SK-N-SH (cell line): Measurements from ENCODE around the gene DAB1. TPM values are rescaled to one million over a fixed set of nuclear protein-coding genes. Genes with fewer than 3 reads are reported as not detected.

ENCODE experiments used
- CTCF ChIA-PET: fragments of 300-600, 350-600 bp; formaldehyde crosslinking; extraction: SDS; loops from one replicate; lab custom pipeline; 2021; lab: Yijun Ruan, JAX
- POLR2A ChIA-PET: fragments of 350-600 bp; sonication (Branson Sonifier 250); formaldehyde crosslinking; extraction: SDS; loops from one replicate; lab custom pipeline; 2020; ENCODE audit warnings: antibody characterized with exemption, inconsistent platforms; lab: Yijun Ruan, JAX
- DNase-seq: peaks from one replicate; pipeline ENCODE4 v3.0.0; 2012
- H2AFZ ChIP-seq: fragments of 200-600 bp; sonication (generic); 2 replicates; pipeline ENCODE4 v1.8.1; 2016; ENCODE audit warnings: antibody characterized with exemption, mild to moderate bottlenecking, low read depth
- H3F3A ChIP-seq: fragments of 200-600 bp; sonication (generic); replicated peaks from 2 replicates; pipeline ENCODE3; 2016; ENCODE audit warnings: antibody characterized with exemption, mild to moderate bottlenecking; ENCODE audit not compliant: insufficient read depth
- H3K27ac ChIP-seq, 2 experiments: fragments of 200-500 bp in 1 of 2; fragments of 200-600 bp in 1 of 2; sonication (Bioruptor generic) in 1 of 2; sonication (generic), shearing (Covaris generic) in 1 of 2; 2 replicates each; pipeline versions ENCODE4 v1.5.1 to v1.6.1; 2014 to 2016; ENCODE audit warnings: low read depth in 2 of 2, inconsistent platforms in 1 of 2, low read length in 1 of 2, mild to moderate bottlenecking in 1 of 2, mixed read lengths in 1 of 2
- H3K27me3 ChIP-seq: fragments of 200-600 bp; sonication (generic), shearing (Covaris generic); 2 replicates; pipeline ENCODE4 v1.6.1; 2016; ENCODE audit warnings: mixed run types; ENCODE audit not compliant: insufficient read depth
- H3K36me3 ChIP-seq, 2 experiments: fragments of 200-500 bp in 1 of 2; fragments of 200-600 bp in 1 of 2; sonication (Bioruptor generic) in 1 of 2; sonication (generic) in 1 of 2; replicated peaks in 1 of 2; 2 replicates each; pipeline versions ENCODE3 to v1.5.1; 2014 to 2016; ENCODE audit warnings: low read length in 1 of 2, mild to moderate bottlenecking in 1 of 2; ENCODE audit not compliant: insufficient read depth in 2 of 2, control insufficient read depth in 1 of 2
- H3K4me1 ChIP-seq, 2 experiments: fragments of 200-500 bp in 1 of 2; fragments of 200-600 bp in 1 of 2; sonication (Bioruptor generic) in 1 of 2; sonication (generic), shearing (Covaris generic) in 1 of 2; 2 replicates each; pipeline versions ENCODE4 v1.5.1 to v1.6.1; 2014 to 2016; ENCODE audit warnings: low read depth in 1 of 2, low read length in 1 of 2, mixed run types in 1 of 2; ENCODE audit not compliant: insufficient read depth in 2 of 2, control insufficient read depth in 1 of 2
- H3K4me2 ChIP-seq: fragments of 200-600 bp; sonication (generic), shearing (Covaris generic); 2 replicates; pipeline ENCODE4 v1.6.1; 2017; ENCODE audit warnings: mixed run types
- H3K4me3 ChIP-seq, 2 experiments: fragments of 200-500 bp in 1 of 2; fragments of 200-600 bp in 1 of 2; sonication (Bioruptor generic) in 1 of 2; sonication (generic), shearing (Covaris generic) in 1 of 2; 2 replicates each; pipeline versions ENCODE4 v1.5.1 to v1.8.1; 2014 to 2016; ENCODE audit warnings: low read depth in 2 of 2, inconsistent platforms in 1 of 2, low read length in 1 of 2, mild to moderate bottlenecking in 1 of 2, mixed read lengths in 1 of 2, moderate library complexity in 1 of 2
- H3K79me2 ChIP-seq: fragments of 200-600 bp; sonication (generic); 2 replicates; pipeline ENCODE4 v1.8.1; 2017; ENCODE audit warnings: mild to moderate bottlenecking; ENCODE audit not compliant: insufficient read depth
- H3K9ac ChIP-seq: fragments of 200-600 bp; sonication (generic); 2 replicates; pipeline ENCODE4 v1.6.1; 2017; ENCODE audit warnings: mixed run types
- H3K9me2 ChIP-seq: fragments of 200-600 bp; sonication (generic); 2 replicates; pipeline ENCODE4 v1.6.1; 2017; ENCODE audit warnings: mixed run types
- H3K9me3 ChIP-seq: fragments of 200-600 bp; sonication (generic); 2 replicates; pipeline ENCODE4 v1.6.1; 2017; ENCODE audit warnings: mixed run types, mild to moderate bottlenecking, moderate library complexity
- H4K20me1 ChIP-seq: fragments of 200-600 bp; sonication (generic); 2 replicates; pipeline ENCODE4 v1.6.1; 2017; ENCODE audit warnings: mild to moderate bottlenecking, mixed run types; ENCODE audit not compliant: insufficient read depth
- ELF1 ChIP-seq: IDR thresholded peaks from 2 replicates; pipeline ENCODE4 v1.4.0; 2012
- EZH2phosphoT487 ChIP-seq: fragments of 200-600 bp; sonication (generic); IDR thresholded peaks from 2 replicates; pipeline ENCODE4 v1.6.1; 2017; ENCODE audit warnings: low read depth, mixed run types, mild to moderate bottlenecking, antibody characterized with exemption, moderate library complexity, borderline replicate concordance
- FOSL2 ChIP-seq: IDR thresholded peaks from 2 replicates; pipeline ENCODE4 v1.4.0; 2012; ENCODE audit warnings: low read depth, mild to moderate bottlenecking, moderate library complexity, borderline replicate concordance
- FOXJ3 ChIP-seq: sonication (generic); formaldehyde crosslinking; IDR thresholded peaks from 2 replicates; pipeline ENCODE4 v1.5.1; 2020; ENCODE audit warnings: mild to moderate bottlenecking, missing genetic modification reagents
- JUND ChIP-seq: IDR thresholded peaks from 2 replicates; pipeline ENCODE4 v1.4.0; 2012
- MEF2A ChIP-seq: IDR thresholded peaks from 2 replicates; pipeline ENCODE4 v1.4.0; 2012; ENCODE audit warnings: low read depth, borderline replicate concordance
- MXI1 ChIP-seq: IDR thresholded peaks from 2 replicates; pipeline ENCODE4 v1.6.1; 2012; ENCODE audit warnings: mild to moderate bottlenecking, low read depth, low read length, improper control_type of control experiment
- NFIC ChIP-seq: IDR thresholded peaks from 2 replicates; pipeline ENCODE4 v1.4.0; 2012; ENCODE audit warnings: borderline replicate concordance
- NRF1 ChIP-seq: IDR thresholded peaks from 2 replicates; pipeline ENCODE4 v1.6.1; 2012; ENCODE audit warnings: low read depth, mild to moderate bottlenecking, low read length
- POLR2AphosphoS5 ChIP-seq: IDR thresholded peaks from 2 replicates; pipeline ENCODE4 v1.6.1; 2012; ENCODE audit warnings: low read depth, low read length
- RAD21 ChIP-seq: IDR thresholded peaks from 2 replicates; pipeline ENCODE4 v1.6.1; 2012; ENCODE audit warnings: mild to moderate bottlenecking, low read length
- RCOR1 ChIP-seq: fragments of 150-350 bp; IDR thresholded peaks from 2 replicates; pipeline ENCODE4 v1.6.1; 2017; ENCODE audit warnings: antibody characterized with exemption, low read length
- RFX5 ChIP-seq: IDR thresholded peaks from 2 replicates; pipeline ENCODE4 v1.6.1; 2012; ENCODE audit warnings: mild to moderate bottlenecking, improper control_type of control experiment, low read length
- TAF1 ChIP-seq: IDR thresholded peaks from 2 replicates; pipeline ENCODE4 v1.6.1; 2012; ENCODE audit warnings: low read depth, mild to moderate bottlenecking, low read length, moderate library complexity, borderline replicate concordance
- TCF12 ChIP-seq: IDR thresholded peaks from 2 replicates; pipeline ENCODE4 v1.4.0; 2012
- TEAD4 ChIP-seq: IDR thresholded peaks from 2 replicates; pipeline ENCODE4 v1.4.0; 2012; ENCODE audit warnings: mild to moderate bottlenecking, borderline replicate concordance; ENCODE audit not compliant: insufficient read depth
- YY1 ChIP-seq: IDR thresholded peaks from 2 replicates; pipeline ENCODE4 v1.4.0; 2012; ENCODE audit warnings: low read depth, mild to moderate bottlenecking
- WGBS: methylation state at CpG from one replicate; pipeline ENCODE4 v1.1.6; 2017; ENCODE audit warnings: low lambda C conversion rate; 5-methylcytosine and 5-hydroxymethylcytosine counted together
- polyA plus RNA-seq, 3 experiments: library from polyadenylated mRNA; depleted of rRNA; stranded (reverse); fragments of >200 nt; gene quantifications; 2 replicates each; pipeline ENCODE4 v1.2.3, GENCODE V29; 2012
- TF ChIP-seq, protein P1 (sequence below): IDR thresholded peaks from 2 replicates; pipeline ENCODE4 v1.4.0; 2012; ENCODE audit warnings: low read depth, borderline replicate concordance
- TF ChIP-seq, protein P2 (sequence below): fragments of 150-350 bp; IDR thresholded peaks from 2 replicates; pipeline ENCODE4 v1.6.1; 2016; ENCODE audit warnings: mild to moderate bottlenecking, low read depth, low read length
- TF ChIP-seq, protein P3 (sequence below): IDR thresholded peaks from 2 replicates; pipeline ENCODE4 v1.4.0; 2012; ENCODE audit warnings: low read depth
- TF ChIP-seq, protein P4 (sequence below): IDR thresholded peaks from 2 replicates; pipeline ENCODE4 v1.6.1; 2012; ENCODE audit warnings: mild to moderate bottlenecking, low read depth, low read length, moderate library complexity
- TF ChIP-seq, protein P5 (sequence below): IDR thresholded peaks from 2 replicates; pipeline ENCODE4 v1.4.0; 2012; ENCODE audit warnings: low read depth, borderline replicate concordance

The DAB1 gene
- polyA plus RNA-seq, 1 of the 3 experiments (the other 2 are of a cell fraction), result 2.9 TPM

DNA sequence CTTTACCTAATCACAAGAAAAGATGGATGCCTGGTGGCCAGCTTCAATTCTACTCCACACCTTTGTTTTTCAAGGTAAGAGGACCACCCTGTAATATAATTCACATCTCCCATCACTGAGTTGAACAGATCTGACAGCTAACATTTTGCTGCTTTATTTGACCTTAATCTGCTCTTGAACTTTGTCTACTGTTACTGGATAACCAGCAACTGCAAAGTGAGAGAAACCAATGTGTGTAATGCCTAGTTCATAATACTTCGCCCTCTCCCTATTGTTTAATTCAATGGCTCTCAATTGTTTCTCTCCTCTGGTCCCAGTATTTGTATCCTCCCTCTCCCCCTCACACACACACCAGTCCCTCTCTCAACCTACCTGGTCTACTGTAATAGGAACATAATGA is 214.4 kb downstream of the DAB1 start:
- H3K36me3 ChIP-seq, result no peaks in the 10 kb centered on the region
- no peak overlapping the region for H3K27ac ChIP-seq
- no peaks in the 10 kb centered on the region for H3K79me2 ChIP-seq
- H3K27me3 ChIP-seq, result no peaks in the 10 kb centered on the region
- no peaks in the 10 kb centered on the region for H3K9me2 ChIP-seq
- no peaks in the 10 kb centered on the region for H3K9me3 ChIP-seq
- CTCF ChIA-PET, result no interaction called here
- H3K4me3 ChIP-seq, result no peak overlapping the region
- no peaks in the 10 kb centered on the region for H4K20me1 ChIP-seq
- DNase-seq, result no peak
- no peak overlapping the region for H3K4me2 ChIP-seq
- H3F3A ChIP-seq, result peaks cover 5% of the 10 kb centered on the region
- TF ChIP-seq, protein P1, sequence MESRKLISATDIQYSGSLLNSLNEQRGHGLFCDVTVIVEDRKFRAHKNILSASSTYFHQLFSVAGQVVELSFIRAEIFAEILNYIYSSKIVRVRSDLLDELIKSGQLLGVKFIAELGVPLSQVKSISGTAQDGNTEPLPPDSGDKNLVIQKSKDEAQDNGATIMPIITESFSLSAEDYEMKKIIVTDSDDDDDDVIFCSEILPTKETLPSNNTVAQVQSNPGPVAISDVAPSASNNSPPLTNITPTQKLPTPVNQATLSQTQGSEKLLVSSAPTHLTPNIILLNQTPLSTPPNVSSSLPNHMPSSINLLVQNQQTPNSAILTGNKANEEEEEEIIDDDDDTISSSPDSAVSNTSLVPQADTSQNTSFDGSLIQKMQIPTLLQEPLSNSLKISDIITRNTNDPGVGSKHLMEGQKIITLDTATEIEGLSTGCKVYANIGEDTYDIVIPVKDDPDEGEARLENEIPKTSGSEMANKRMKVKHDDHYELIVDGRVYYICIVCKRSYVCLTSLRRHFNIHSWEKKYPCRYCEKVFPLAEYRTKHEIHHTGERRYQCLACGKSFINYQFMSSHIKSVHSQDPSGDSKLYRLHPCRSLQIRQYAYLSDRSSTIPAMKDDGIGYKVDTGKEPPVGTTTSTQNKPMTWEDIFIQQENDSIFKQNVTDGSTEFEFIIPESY, result no peak
- TF ChIP-seq EZH2phosphoT487, result no peak
- TF ChIP-seq FOXJ3 (CRISPR knock-in tag), result no peak
- TF ChIP-seq, protein P2, sequence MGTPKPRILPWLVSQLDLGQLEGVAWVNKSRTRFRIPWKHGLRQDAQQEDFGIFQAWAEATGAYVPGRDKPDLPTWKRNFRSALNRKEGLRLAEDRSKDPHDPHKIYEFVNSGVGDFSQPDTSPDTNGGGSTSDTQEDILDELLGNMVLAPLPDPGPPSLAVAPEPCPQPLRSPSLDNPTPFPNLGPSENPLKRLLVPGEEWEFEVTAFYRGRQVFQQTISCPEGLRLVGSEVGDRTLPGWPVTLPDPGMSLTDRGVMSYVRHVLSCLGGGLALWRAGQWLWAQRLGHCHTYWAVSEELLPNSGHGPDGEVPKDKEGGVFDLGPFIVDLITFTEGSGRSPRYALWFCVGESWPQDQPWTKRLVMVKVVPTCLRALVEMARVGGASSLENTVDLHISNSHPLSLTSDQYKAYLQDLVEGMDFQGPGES, result no peak
- TF ChIP-seq RCOR1, result no peak
- no peak for TF ChIP-seq RAD21
- TF ChIP-seq TAF1, result no peak
- TF ChIP-seq, protein P3, sequence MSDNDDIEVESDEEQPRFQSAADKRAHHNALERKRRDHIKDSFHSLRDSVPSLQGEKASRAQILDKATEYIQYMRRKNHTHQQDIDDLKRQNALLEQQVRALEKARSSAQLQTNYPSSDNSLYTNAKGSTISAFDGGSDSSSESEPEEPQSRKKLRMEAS, result no peak
- no peak for TF ChIP-seq JUND
- no peak for TF ChIP-seq RFX5
- no peak for TF ChIP-seq FOSL2
- TF ChIP-seq MXI1, result no peak
- TF ChIP-seq, all 33 proteins: peak for 0
- WGBS, result 87% methylated on average over 1 of the region's 1 CpG
- no peak overlapping the region for H2AFZ ChIP-seq
- no peak overlapping the region for H3K9ac ChIP-seq
- POLR2A ChIA-PET, result no interaction called here
- H3K4me1 ChIP-seq, result peaks cover 2 to 11% of the 10 kb centered on the region in 2 experiments; a peak in 2 of 4 replicates

DNA sequence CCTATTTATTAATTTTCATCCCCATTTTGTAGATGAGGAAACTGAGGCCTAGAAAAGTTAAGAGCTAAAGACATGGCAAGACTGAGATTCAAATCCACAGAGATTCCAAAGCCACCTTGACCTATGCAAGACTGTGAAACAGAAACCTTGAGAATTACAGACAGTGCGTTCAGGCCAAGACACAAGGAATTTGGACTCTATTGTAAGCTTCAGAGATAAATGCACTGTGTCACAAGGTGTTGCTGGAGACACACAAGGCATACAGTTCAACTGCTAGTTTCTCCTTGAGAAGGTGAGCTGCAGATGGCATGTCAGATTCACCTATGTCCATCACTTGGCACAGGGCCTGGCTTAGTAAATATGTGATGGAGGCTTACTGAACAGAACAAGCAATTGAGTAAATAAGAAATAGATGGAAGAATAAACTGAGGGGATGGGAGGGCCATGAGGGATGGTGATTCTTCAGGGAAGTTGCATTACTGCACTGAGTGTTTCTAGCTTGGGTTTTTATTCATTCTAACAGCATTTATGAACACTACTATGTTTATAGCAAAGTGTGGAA is 215.0 kb downstream of the DAB1 start:
- no peaks in the 10 kb centered on the region for H3K27me3 ChIP-seq
- H3K79me2 ChIP-seq, result no peaks in the 10 kb centered on the region
- DNase-seq, result no peak
- H3K36me3 ChIP-seq, result no peaks in the 10 kb centered on the region
- no peak overlapping the region for H3K9ac ChIP-seq
- H3K4me1 ChIP-seq, result peaks cover 2 to 11% of the 10 kb centered on the region in 2 experiments; a peak in 2 of 4 replicates
- no peaks in the 10 kb centered on the region for H3K9me3 ChIP-seq
- 90% methylated on average over 1 of the region's 1 CpG for WGBS
- no peaks in the 10 kb centered on the region for H3K9me2 ChIP-seq
- POLR2A ChIA-PET, result no interaction called here
- H3F3A ChIP-seq, result peaks cover 5% of the 10 kb centered on the region
- H3K4me2 ChIP-seq, result no peak overlapping the region
- H3K27ac ChIP-seq, result no peak overlapping the region
- no peak for TF ChIP-seq NRF1
- TF ChIP-seq, protein P4, sequence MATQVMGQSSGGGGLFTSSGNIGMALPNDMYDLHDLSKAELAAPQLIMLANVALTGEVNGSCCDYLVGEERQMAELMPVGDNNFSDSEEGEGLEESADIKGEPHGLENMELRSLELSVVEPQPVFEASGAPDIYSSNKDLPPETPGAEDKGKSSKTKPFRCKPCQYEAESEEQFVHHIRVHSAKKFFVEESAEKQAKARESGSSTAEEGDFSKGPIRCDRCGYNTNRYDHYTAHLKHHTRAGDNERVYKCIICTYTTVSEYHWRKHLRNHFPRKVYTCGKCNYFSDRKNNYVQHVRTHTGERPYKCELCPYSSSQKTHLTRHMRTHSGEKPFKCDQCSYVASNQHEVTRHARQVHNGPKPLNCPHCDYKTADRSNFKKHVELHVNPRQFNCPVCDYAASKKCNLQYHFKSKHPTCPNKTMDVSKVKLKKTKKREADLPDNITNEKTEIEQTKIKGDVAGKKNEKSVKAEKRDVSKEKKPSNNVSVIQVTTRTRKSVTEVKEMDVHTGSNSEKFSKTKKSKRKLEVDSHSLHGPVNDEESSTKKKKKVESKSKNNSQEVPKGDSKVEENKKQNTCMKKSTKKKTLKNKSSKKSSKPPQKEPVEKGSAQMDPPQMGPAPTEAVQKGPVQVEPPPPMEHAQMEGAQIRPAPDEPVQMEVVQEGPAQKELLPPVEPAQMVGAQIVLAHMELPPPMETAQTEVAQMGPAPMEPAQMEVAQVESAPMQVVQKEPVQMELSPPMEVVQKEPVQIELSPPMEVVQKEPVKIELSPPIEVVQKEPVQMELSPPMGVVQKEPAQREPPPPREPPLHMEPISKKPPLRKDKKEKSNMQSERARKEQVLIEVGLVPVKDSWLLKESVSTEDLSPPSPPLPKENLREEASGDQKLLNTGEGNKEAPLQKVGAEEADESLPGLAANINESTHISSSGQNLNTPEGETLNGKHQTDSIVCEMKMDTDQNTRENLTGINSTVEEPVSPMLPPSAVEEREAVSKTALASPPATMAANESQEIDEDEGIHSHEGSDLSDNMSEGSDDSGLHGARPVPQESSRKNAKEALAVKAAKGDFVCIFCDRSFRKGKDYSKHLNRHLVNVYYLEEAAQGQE, result no peak
- no peak for TF ChIP-seq EZH2phosphoT487
- TF ChIP-seq ELF1, result no peak
- no peak for TF ChIP-seq YY1
- no peak for TF ChIP-seq TEAD4
- no peak for TF ChIP-seq TAF1
- no peak for TF ChIP-seq TCF12
- no peak for TF ChIP-seq MEF2A
- no peak for TF ChIP-seq JUND
- TF ChIP-seq, protein P5, sequence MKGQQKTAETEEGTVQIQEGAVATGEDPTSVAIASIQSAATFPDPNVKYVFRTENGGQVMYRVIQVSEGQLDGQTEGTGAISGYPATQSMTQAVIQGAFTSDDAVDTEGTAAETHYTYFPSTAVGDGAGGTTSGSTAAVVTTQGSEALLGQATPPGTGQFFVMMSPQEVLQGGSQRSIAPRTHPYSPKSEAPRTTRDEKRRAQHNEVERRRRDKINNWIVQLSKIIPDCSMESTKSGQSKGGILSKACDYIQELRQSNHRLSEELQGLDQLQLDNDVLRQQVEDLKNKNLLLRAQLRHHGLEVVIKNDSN, result no peak
- no peak for TF ChIP-seq NFIC
- no peak for TF ChIP-seq POLR2AphosphoS5
- no peak overlapping the region for H3K4me3 ChIP-seq
- CTCF ChIA-PET, result no interaction called here
- no peaks in the 10 kb centered on the region for H4K20me1 ChIP-seq
- H2AFZ ChIP-seq, result no peak overlapping the region
